ENCODE measurements around the gene ADARB2.

DNA sequence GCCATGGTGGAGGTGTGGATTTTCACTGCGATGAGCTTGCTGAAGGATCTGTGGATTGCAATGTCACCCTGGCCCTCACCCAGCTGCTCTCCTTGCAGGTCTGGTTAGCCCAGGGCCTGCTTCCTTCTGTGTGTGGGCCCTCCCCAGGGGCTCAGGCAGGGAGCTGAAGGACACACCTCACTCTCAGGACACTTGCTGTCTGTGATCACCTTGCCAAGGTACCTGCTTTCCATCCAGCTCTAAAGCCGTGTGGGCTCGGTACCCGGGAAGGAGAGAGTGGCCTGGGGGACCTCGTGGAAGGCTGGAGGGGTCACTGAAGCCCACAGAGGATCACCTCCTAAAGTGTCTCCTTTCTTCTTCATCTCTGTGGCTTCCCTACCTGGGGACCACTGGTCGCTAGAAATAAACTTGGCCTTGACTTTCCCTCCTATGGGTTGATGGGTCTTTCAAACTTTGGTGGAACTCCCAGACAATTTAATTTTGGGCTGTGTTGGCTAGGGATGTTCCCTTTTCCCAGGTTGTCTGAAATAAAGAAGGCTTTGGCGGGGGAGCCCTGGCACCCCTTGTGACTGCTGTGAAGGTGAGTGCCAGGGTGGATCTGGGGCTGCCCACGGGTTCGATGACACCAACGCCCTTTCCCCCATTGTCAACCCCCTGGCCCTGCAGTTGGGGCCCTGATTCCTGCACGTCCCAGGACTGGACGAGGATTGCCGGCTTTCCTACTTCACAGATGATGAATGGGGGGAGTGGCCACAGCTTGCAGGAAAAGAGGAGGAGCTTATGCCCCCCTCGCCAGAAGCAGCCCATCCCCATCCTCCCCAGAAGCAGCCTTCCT lies 331.0 kb downstream of the ADARB2 start:
- TF ChIP-seq CTCF (IDR thresholded peaks at IDR 0.05) (no peak), POLR2A (IDR thresholded peaks at IDR 0.05; ENCODE audit: low read depth) (no peak), EP300 (IDR thresholded peaks at IDR 0.05) (no peak)

Measured in esophagus muscularis mucosa (tissue), 4 donors.